Measurements from ENCODE around the gene EXOC2. TPM values are rescaled to one million over a fixed set of nuclear protein-coding genes. Genes with fewer than 3 reads are reported as not detected.

Gene EXOC2
- total and polyA plus RNA-seq, 2 of the 13 experiments (the other 11 are each of a cell fraction or from before 2014, with no cell fraction given): 12.6 to 22.9 TPM

DNA sequence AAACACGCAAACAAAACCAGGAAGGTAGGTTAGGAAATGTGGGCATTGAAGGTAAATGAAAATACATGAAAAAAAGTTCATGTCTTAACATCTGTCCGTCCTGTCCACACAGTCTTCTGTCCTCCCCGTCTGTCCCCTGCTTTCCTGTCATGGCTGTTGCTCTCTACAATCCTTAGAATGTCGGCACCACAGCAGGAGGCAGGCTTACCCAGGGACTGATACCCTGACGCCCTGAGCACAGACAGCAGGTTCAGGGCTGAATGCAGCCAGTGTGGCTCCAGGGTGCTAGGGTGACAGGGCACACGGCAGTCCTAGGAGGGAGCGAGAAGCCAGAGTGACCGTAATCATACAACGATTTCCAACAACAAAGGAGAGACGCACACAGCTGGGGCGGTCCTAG, 177.7 kb downstream of the EXOC2 start:
- TF ChIP-seq ZNF644 (CRISPR knock-in tag; IDR thresholded peaks at IDR 0.05; ENCODE audit: low read depth): no peak
- no peak for TF ChIP-seq ZNF781 (CRISPR knock-in tag; IDR thresholded peaks at IDR 0.05; ENCODE audit: borderline replicate concordance, not compliant biosample characterization)
- TF ChIP-seq ZNF367 (CRISPR knock-in tag; IDR thresholded peaks at IDR 0.05; ENCODE audit: borderline replicate concordance): no peak
- no peak for TF ChIP-seq MBD4 (IDR thresholded peaks at IDR 0.05; ENCODE audit: borderline replicate concordance, low read length)
- TF ChIP-seq TCF7L2 (IDR thresholded peaks at IDR 0.05; ENCODE audit: low read depth, low read length): no peak
- no peak for TF ChIP-seq SUZ12 (IDR thresholded peaks at IDR 0.05; ENCODE audit: low read depth, low read length)
- no peak for TF ChIP-seq TEAD3 (CRISPR knock-in tag; optimal IDR thresholded peaks at IDR 0.05; ENCODE audit: borderline replicate concordance)
- TF ChIP-seq SALL2 (CRISPR knock-in tag; IDR thresholded peaks at IDR 0.05): no peak
- no peak for TF ChIP-seq MIXL1 (CRISPR knock-in tag; IDR thresholded peaks at IDR 0.05)
- TF ChIP-seq ZNF713 (CRISPR knock-in tag; IDR thresholded peaks at IDR 0.05): no peak
- TF ChIP-seq, protein P1, sequence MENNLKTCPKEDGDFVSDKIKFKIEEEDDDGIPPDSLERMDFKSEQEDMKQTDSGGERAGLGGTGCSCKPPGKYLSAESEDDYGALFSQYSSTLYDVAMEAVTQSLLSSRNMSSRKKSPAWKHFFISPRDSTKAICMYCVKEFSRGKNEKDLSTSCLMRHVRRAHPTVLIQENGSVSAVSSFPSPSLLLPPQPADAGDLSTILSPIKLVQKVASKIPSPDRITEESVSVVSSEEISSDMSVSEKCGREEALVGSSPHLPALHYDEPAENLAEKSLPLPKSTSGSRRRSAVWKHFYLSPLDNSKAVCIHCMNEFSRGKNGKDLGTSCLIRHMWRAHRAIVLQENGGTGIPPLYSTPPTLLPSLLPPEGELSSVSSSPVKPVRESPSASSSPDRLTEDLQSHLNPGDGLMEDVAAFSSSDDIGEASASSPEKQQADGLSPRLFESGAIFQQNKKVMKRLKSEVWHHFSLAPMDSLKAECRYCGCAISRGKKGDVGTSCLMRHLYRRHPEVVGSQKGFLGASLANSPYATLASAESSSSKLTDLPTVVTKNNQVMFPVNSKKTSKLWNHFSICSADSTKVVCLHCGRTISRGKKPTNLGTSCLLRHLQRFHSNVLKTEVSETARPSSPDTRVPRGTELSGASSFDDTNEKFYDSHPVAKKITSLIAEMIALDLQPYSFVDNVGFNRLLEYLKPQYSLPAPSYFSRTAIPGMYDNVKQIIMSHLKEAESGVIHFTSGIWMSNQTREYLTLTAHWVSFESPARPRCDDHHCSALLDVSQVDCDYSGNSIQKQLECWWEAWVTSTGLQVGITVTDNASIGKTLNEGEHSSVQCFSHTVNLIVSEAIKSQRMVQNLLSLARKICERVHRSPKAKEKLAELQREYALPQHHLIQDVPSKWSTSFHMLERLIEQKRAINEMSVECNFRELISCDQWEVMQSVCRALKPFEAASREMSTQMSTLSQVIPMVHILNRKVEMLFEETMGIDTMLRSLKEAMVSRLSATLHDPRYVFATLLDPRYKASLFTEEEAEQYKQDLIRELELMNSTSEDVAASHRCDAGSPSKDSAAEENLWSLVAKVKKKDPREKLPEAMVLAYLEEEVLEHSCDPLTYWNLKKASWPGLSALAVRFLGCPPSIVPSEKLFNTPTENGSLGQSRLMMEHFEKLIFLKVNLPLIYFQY (CRISPR knock-in tag; IDR thresholded peaks at IDR 0.05; ENCODE audit: borderline replicate concordance): no peak
- no peak for TF ChIP-seq ZSCAN20 (CRISPR knock-in tag; IDR thresholded peaks at IDR 0.05; ENCODE audit: borderline replicate concordance)
- TF ChIP-seq FOXK1 (CRISPR knock-in tag; IDR thresholded peaks at IDR 0.05; ENCODE audit: borderline replicate concordance, low read depth): no peak
- TF ChIP-seq ZNF770 (CRISPR knock-in tag; IDR thresholded peaks at IDR 0.05): no peak
- TF ChIP-seq CC2D1A (CRISPR knock-in tag; IDR thresholded peaks at IDR 0.05): no peak
- TF ChIP-seq ZNF841 (CRISPR knock-in tag; IDR thresholded peaks at IDR 0.05; ENCODE audit: borderline replicate concordance): no peak
- intact Hi-C loops (cut with micrococcal nuclease; ENCODE audit: unreplicated experiment) (no loop called here), in situ Hi-C loops (cut with HindIII; ENCODE audit: extremely low pct_ligation_motif_present, low pct_unique_long_range_greater_than_20kb) (no loop called here)
- Histone ChIP-seq H2AFZ (ENCODE audit: low read length) (no peak overlapping the region), H3K4me2 (ENCODE audit: low read depth, low read length) (no peak overlapping the region), H3K4me1 (ENCODE audit: insufficient read depth, low read length) (no peaks in the 10 kb centered on the region), H3K27ac (ENCODE audit: extremely low read length, insufficient read depth, low read length) (no peak overlapping the region), H4K20me1 (ENCODE audit: insufficient read depth, low read length) (no peaks in the 10 kb centered on the region), H3K9me3 (ENCODE audit: low read length) (0 out of 2 replicates have a peak, but pooled peaks cover 5% of the 10 kb centered on the region), H3K4me3 (replicated peaks in 1 of 3; ENCODE audit: insufficient read depth in 1 of 3, low read depth in 2 of 3, low read length in 3 of 3) (no peak overlapping the region), H3K9ac (ENCODE audit: insufficient read depth, low read depth, low read length) (no peak overlapping the region), H3K79me2 (ENCODE audit: insufficient read depth, low read length) (no peaks in the 10 kb centered on the region), H3K36me3 (replicated peaks in 1 of 2; ENCODE audit: control insufficient read depth in 1 of 2, insufficient read depth in 2 of 2, low read length in 2 of 2) (peaks cover 0 to 2% of the 10 kb centered on the region in 2 experiments; a peak in 2 of 5 replicates), H3K27me3 (ENCODE audit: control insufficient read depth in 1 of 2, insufficient read depth in 2 of 2, low read length in 2 of 2) (no peaks in the 10 kb centered on the region)
- ATAC-seq (no peak), DNase-seq (ENCODE audit: low spot score) (no peak), FAIRE-seq (no peak)
- ChIA-PET CTCF (ENCODE audit: low intra/inter-chr PET ratio, low total read pairs) (no interaction called here), POLR2A (no interaction called here)
- 93% methylated on average over 11 of the region's 11 CpGs for WGBS (ENCODE audit: low lambda C conversion rate)
- BruUV-seq (replicated peaks): no TSS peak

All from HepG2 (cell line).